GM19467 (cell line): Measurements from ENCODE around the gene SPATA16.
"Not testable (repeated sequence)": the region's sequence is repeated elsewhere in the genome, so short reads cannot be mapped to it uniquely, and the experiment has no call there.

ENCODE experiments used
- ATAC-seq: cut with Tn5 transposase; IDR thresholded peaks from one replicate; pipeline ENCODE4 v1.9.1; 2021; ENCODE audit warnings: mild to moderate bottlenecking, moderate library complexity; ENCODE audit not compliant: unreplicated experiment

Gene SPATA16

GRCh38 chr3:172960626-172961182, 180.3 kb downstream of the SPATA16 start:
- ATAC-seq = not testable (repeated sequence)

GRCh38 chr3:172958565-172958964, 182.5 kb downstream of the SPATA16 start:
- no peak for ATAC-seq

- no peak for ATAC-seq
Observed at GRCh38 chr3:172953571-172953970, 187.5 kb downstream of the SPATA16 start.

- no peak for ATAC-seq
Observed at GRCh38 chr3:172951511-172951910, 189.5 kb downstream of the SPATA16 start.

- ATAC-seq = no peak
Observed at GRCh38 chr3:172946061-172946460, 195.0 kb downstream of the SPATA16 start.

- ATAC-seq = no peak
Observed at GRCh38 chr3:172939651-172940293, 201.3 kb downstream of the SPATA16 start.

- no peak for ATAC-seq
Observed at GRCh38 chr3:172938788-172939187, 202.2 kb downstream of the SPATA16 start.

- no peak for ATAC-seq
Observed at GRCh38 chr3:172931746-172932285, 209.2 kb downstream of the SPATA16 start.

- ATAC-seq = no peak
Observed at GRCh38 chr3:172929451-172929850, 211.6 kb downstream of the SPATA16 start.

- no peak for ATAC-seq
Observed at GRCh38 chr3:172924546-172924945, 216.5 kb downstream of the SPATA16 start.

GRCh38 chr3:172919297-172919683, 221.7 kb downstream of the SPATA16 start:
- no peak for ATAC-seq

GRCh38 chr3:172918568-172919296, 222.3 kb downstream of the SPATA16 start:
- no peak for ATAC-seq

- ATAC-seq = no peak
Observed at GRCh38 chr3:172918165-172918564, 222.9 kb downstream of the SPATA16 start.

- no peak for ATAC-seq
Observed at GRCh38 chr3:172915911-172916514, 225.0 kb downstream of the SPATA16 start.

- no peak for ATAC-seq
Observed at GRCh38 chr3:172914854-172915253, 226.2 kb downstream of the SPATA16 start.

- ATAC-seq = no peak
Observed at GRCh38 chr3:172913911-172914655, 227.0 kb downstream of the SPATA16 start.

GRCh38 chr3:172911142-172911541, 229.9 kb downstream of the SPATA16 start:
- no peak for ATAC-seq

- no peak for ATAC-seq
Observed at GRCh38 chr3:172908771-172909270, 232.2 kb downstream of the SPATA16 start.

- ATAC-seq = no peak
Observed at GRCh38 chr3:172905451-172905850, 235.6 kb downstream of the SPATA16 start.

GRCh38 chr3:172904711-172905373, 236.2 kb downstream of the SPATA16 start:
- no peak for ATAC-seq
